Skin epidermis (tissue), 12 donors: ENCODE measurements around the gene HYAL3.

Experiments used
- H3K27ac ChIP-seq, 21 experiments: fragments of 200-600 bp; sonication (generic) in 11 of 21; one replicate each; pipeline ENCODE4 v1.5.0; 2020; ENCODE audit warnings: mild to moderate bottlenecking in 3 of 21, inconsistent platforms in 2 of 21, moderate library complexity in 2 of 21
- H3K4me3 ChIP-seq, 7 experiments: fragments of 200-600 bp; sonication (generic) in 2 of 7; one replicate each; pipeline ENCODE4 v1.5.0; 2020; ENCODE audit warnings: inconsistent platforms in 2 of 7, mild to moderate bottlenecking in 2 of 7, moderate library complexity in 1 of 7

The HYAL3 gene

DNA sequence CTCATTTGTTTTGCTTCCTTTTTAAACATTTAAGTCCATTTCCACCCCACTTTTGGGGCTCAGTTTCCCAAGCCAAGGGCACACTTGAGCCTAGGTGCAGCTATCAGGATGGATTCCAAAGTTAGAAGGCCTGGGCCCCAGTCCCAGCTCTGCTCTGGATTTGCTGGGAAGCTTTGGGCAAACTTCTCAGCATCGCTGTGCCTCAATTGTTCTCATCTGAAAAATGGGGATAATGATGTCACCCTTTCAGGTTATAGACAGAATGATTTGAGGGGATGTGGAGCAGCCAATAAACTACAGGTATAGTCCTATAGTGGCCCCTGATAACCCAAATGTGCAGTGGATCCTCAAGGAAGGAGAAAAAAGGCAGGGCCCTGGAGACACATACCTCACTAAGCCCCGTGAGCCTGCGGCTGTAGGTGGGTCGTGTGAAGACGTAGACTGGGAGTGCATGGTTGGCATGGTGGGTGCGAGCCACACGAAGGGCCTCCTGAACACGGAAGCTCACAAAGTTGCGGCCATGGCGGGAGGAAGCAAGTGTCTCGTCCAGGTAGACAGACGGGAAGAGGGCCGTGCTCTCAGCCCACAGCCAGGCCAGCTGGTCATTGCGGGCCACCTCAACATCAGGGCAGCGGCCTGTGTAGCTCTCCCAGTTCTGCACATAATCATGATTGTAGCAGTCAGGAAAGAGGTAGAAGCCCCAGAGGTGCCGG lies 20.1 kb upstream of the HYAL3 start:
- Histone ChIP-seq H3K27ac (peak overlapping the region in 12 of 21 experiments; percentile 1 to 98 (median 84)), H3K4me3 (peak overlapping the region in 1 of 7 experiments; percentile 1)

DNA sequence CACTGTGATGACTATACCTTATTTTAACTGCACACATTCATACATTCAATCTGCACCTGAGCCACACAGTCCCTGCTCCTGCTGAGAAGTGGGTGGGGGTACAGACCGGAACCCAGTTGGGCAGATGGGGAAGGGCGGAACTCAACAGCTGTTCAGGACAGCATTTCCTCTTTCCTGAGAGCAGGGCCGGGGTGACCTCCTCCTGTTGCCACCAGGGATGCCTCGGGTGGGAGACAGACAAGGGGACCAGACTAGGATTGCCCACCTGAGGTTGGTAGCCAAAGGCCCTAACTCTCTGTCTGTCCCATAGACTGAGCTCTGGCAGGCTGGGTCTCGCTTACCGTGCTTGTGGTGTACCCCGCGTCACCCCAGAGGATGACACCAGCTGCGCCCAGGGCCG lies 19.4 kb upstream of the HYAL3 start:
- peak overlapping the region in 15 of 21 experiments; percentile 1 to 98 (median 83) for H3K27ac ChIP-seq
- no peak overlapping the region for H3K4me3 ChIP-seq

DNA sequence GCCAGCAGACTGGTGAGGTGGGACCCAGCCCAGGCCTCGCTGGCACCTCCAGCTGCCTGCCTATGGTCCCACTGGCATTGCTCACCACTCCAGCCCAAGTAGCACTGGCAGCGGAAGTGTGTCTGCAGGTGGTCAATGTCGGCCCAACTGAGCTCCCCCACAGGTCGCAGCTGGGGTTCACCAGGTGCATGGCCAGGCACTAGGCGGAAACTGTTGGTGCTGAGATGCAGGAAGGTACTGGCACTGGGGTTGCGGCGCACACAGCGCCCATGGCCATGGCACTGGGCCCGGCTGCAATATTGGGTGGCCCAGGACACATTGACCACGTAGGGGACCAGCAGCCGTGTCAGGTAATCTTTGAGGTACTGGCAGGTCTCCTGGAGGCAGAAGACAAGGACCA lies 19.0 kb upstream of the HYAL3 start:
- peak overlapping the region in 20 of 21 experiments; percentile 21 to 98 (median 84) for H3K27ac ChIP-seq
- no peak overlapping the region for H3K4me3 ChIP-seq

DNA sequence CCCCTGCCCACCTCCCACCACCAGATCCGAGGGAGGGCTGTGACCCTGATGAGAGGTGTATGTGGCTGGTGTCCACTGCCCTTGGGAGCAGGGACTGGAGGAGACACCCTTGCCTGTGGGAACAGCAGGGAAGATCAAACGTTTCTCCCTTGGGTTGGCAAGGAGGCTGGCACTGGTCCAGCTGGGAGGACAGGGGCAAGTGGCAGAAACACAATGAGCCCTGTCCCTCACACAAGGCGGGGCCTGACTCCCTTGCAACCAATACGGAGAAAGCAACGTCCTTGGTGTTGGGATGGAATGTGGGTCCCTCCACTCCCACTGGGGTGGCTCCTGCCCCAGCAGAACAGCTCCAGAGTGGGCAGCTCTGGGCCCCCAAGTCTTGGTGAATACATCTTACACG lies 18.1 kb upstream of the HYAL3 start:
- H3K4me3 ChIP-seq: no peak overlapping the region
- peak overlapping the region in 20 of 21 experiments; percentile 70 to 98 (median 84) for H3K27ac ChIP-seq

GRCh38 chr3:50316657-50317242 lies 17.5 kb upstream of the HYAL3 start:
- no peak overlapping the region for H3K4me3 ChIP-seq
- H3K27ac ChIP-seq: peak overlapping the region in 20 of 21 experiments; percentile 70 to 98 (median 84)

GRCh38 chr3:50314816-50315215 lies 15.6 kb upstream of the HYAL3 start:
- H3K27ac ChIP-seq: peak overlapping the region in 6 of 21 experiments; percentile 8 to 91 (median 38)
- H3K4me3 ChIP-seq: no peak overlapping the region

DNA sequence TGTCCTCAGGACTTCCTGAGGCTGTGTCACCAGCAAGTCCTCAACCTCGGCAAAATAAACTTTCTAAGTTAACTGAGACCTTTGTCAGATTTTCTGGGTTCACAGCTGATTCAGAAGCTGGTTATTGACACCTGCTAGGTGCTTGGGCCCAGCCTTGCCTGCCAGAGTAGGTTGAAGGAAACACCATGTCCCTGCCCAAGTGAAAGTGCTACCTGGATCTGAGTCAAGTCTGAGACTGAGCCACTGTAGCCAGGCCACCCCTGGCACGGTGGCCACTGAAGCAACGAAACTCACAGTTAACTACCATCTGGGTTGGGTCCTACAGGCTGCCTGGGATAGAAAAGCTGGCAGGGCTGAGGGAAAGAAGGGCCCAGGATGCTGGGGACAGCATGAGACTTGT lies 15.1 kb upstream of the HYAL3 start:
- H3K27ac ChIP-seq: peak overlapping the region in 5 of 21 experiments; percentile 8 to 91 (median 36)
- H3K4me3 ChIP-seq: no peak overlapping the region

DNA sequence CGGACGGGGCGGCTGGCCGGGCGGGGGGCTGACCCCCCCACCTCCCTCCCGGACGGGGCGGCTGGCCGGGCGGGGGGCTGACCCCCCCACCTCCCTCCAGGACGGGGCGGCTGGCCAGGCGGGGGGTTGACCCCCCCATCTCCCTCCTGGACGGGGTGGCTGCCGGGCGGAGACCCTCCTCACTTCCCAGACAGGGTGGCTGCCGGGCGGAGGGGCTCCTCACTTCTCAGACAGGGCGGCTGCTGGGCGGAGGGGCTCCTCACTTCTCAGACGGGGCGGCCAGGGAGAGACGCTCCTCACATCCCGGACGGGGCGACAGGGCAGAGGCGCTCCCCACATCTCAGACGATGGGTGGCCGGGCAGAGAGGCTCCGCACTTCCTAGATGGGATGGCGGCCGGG lies 12.8 kb upstream of the HYAL3 start:
- Histone ChIP-seq H3K27ac (peak overlapping the region in 14 of 21 experiments; percentile 22 to 86 (median 64)), H3K4me3 (peak overlapping the region in 6 of 7 experiments; percentile 4 to 42 (median 21))

DNA sequence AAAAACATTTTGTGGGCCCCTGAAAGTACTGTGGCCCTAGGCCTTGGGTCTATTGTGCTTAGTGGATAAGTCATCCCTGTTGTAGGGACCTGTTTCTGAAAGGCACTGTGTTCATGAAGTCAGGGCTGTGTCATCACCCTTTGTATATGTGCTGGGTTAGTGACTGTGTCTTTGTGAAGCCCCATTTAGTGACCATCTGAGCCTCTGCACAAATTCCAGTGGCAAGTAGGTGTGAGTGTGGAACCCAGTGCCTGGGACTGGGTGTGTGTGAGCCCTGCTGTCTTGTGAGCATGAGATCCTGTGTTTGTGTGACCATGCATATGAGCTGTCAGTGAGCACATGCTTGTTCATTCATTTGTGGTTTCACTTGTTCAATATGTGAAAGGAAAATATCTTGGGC lies 5.4 kb upstream of the HYAL3 start:
- H3K4me3 ChIP-seq: no peak overlapping the region
- no peak overlapping the region for H3K27ac ChIP-seq

DNA sequence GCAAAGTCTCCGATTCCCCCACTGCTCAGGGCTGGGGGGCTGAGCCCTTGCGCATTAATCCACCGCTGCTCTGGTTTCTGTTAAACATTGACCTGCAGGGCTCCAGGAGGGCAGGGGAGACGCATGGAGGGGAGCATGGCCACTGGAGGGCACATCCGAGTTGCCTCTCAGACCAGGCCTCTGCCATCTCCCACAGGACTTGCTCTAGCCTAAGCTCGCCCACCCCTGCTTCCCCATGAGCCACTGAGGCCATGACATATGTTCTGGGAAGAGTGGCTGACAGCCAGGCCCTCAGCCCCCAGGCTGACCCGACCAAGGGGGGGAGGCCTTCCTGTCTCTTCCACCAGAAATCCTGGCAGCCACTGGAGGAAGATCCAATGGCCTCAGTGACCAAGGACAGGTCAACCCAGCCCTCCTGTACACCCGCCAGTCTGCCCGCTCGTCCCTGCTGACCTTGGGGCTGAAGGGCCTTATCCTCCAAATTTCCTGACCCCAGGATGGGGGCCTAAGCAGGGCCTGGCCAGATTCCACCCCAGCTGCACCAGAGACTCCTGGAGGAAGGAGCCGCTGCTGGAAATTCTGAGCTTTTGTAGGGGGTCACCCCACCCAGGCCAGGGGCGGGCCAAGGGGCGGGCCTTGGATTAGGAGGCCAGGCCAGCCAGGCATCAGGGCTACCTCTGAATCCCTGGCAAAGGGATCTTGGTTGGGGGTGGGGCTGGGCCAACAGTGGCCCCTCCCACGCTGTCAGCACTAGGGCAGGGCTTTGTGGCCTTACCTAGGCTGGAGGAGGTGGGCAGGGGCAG lies 4.0 kb upstream of the HYAL3 start, which contains the start of gene HYAL1:
TSS of gene HYAL1 (minus strand) at position 562 of the 803 bp plus-strand sequence. CDS start 618 bp downstream, outside the sequence.
- H3K4me3 ChIP-seq: no peak within 1 kb of the TSS
- peak within 1 kb of the TSS in 11 of 21 experiments; percentile 14 to 87 (median 64) for H3K27ac ChIP-seq

DNA sequence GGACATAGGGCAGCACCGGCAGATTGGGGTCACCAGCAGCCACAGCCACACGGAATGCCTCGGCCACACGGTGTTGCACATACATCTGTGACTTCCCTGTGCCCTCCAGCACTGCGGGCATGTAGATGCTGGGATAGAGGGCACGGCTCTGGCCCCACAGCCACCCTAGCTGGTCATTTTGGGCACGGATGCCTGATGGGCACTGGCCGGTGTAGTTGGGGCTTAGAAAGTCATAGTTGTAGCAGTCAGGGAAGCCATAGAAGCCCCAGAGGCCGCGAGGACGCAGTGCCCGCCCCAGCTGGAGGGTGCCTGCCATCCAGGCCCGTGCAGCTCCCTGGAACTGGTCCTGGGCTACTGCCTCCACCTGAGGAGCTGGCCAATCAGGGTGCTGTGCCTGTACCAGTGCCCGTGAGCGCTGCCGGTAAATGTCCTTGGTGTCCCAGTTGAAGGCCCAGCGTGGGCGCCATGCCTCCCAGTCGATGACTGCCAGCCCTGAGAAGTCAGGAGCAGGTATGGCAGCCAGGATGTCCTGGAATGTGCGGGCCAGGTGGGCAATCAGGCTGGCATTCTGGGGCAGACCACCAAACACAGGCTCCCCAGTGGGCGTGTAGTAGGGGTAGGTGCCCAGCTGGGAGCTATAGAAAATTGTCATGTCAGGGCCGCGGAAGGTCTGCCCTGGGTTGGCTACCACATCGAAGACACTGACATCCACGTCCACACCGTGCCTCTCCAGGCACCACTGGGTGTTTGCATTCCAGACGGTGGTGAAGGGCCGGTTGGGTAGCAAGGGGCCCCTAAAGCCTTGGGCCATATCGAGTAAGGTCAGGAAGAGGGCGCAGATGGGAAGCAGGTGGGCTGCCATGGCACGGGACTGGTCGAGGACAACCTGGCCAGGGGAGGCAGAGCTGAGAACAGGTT lies 3.1 kb upstream of the HYAL3 start:
- H3K27ac ChIP-seq: peak overlapping the region in 9 of 21 experiments; percentile 14 to 87 (median 75)
- H3K4me3 ChIP-seq: no peak overlapping the region

- H3K4me3 ChIP-seq: no peak overlapping the region
- H3K27ac ChIP-seq: peak overlapping the region in 20 of 21 experiments; percentile 68 to 95 (median 86)
Observed at GRCh38 chr3:50300681-50301254, 1.6 kb upstream of the HYAL3 start.

DNA sequence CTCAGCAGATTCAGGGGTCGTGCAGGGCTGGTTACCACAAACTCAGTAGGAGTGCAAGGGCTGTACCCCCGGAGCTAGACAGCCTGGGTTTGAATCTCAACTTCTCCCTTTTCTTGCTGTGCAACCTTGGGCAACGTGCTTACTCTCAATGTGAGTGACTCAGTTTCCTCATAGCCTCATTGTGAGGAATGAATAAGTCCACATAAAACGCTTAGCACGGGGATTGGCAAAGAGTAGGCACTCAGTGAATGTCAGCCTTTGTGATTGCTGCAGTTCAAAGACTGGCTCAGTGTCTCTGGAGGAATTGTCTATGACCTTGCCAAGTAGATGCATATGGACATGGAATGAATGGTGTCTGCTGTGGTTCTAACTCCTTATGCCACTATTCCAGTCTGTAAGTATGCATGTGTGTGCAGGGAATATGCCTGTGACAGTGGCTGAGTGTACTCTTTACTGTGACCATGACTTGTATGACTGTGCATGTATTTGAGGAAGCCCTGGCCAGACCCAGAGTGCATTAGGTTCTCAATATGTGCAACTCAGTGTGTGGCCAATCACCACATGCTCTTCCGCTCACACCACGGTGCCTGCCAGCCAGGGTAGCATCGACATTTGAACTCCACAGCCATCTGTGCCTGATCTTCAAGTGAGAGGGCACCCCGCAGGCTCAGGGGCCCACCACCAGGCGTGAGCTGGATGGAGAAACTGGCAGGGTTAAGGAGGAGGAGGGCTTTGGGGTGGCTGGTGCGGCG lies 900 bp upstream of the HYAL3 start:
- Histone ChIP-seq H3K27ac (peak overlapping the region; percentile 54 to 95 (median 86)), H3K4me3 (peak overlapping the region; percentile 21 to 69 (median 64))

- H3K4me3 ChIP-seq: peak overlapping the region; percentile 21 to 69 (median 64)
- H3K27ac ChIP-seq: peak overlapping the region; percentile 54 to 95 (median 86)
Observed at GRCh38 chr3:50299638-50299928, 378 bp upstream of the HYAL3 start.

DNA sequence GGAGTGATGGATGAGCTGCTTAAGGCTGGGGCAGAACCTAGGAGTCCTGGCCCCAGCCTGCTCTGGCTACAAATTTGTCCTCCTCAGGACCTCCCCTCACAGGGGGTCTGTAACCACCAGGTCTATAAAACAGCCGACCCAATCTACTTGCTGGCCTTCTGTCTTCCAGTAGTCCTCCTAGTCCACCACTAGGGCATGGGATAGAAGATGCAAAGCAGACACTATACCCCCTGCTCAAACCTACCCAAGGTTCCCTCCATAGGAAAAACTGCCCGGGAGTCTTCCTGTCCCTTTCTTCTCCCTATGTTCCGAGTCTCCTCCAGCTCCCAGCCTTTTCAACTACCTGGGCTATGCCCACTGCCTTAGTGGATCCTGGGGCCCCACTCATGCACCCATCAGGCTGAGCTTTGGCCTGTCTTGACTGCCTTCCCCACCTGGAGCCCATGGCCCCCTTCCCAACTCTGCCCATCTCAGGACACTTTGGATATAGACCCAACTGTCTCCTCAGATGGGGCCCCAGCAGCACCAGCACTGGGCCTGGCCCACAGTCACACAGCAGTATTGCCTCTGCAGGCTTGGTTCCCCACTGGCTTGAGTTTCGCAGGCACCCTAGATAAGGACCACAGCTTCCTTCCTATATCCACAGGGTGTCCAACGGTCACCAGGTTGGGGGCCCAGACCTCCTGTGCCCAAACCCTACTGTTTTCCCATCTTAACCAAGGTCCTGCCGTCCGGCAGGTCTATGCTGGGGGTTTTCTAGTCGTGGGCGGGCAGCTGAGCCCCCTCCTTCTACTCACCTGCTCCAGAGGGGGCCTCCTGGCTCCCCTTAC lies 1.1 kb downstream of the HYAL3 start:
- peak overlapping the region in 20 of 21 experiments; percentile 78 to 95 (median 88) for H3K27ac ChIP-seq
- peak overlapping the region; percentile 44 to 69 (median 65) for H3K4me3 ChIP-seq

- H3K27ac ChIP-seq: peak overlapping the region in 4 of 21 experiments; percentile 87 to 93 (median 90)
- H3K4me3 ChIP-seq: no peak overlapping the region
Observed at GRCh38 chr3:50297384-50297775, 1.8 kb downstream of the HYAL3 start.

- no peak overlapping the region for H3K27ac ChIP-seq
- H3K4me3 ChIP-seq: no peak overlapping the region
Observed at GRCh38 chr3:50296721-50297383, 2.4 kb downstream of the HYAL3 start.
